Keratinocyte (primary cell): ENCODE data around the gene VIT. TPM values are rescaled to one million over a fixed set of nuclear protein-coding genes. Genes with fewer than 3 reads are reported as not detected.

Experiments used
- DNase-seq: peaks from one replicate; pipeline ENCODE4 v3.0.0-alpha.2; 2011; ENCODE audit warnings: low read depth, missing footprints, low spot score
- FAIRE-seq: peaks from 2 replicates; lab custom pipeline; 2011; peaks lifted over from hg19 to GRCh38; lab: Jason Lieb, UNC
- H2AFZ ChIP-seq: 2 replicates; pipeline ENCODE4 v1.6.0; 2012; ENCODE audit warnings: low read length, control low read depth, inconsistent platforms; ENCODE audit not compliant: control insufficient read depth
- H3K27ac ChIP-seq: 2 replicates; pipeline ENCODE4 v1.5.1; 2011; ENCODE audit warnings: low read length; ENCODE audit not compliant: control insufficient read depth, insufficient read depth
- H3K27me3 ChIP-seq: 3 replicates; pipeline ENCODE4 v1.6.0; 2011; ENCODE audit warnings: low read length; ENCODE audit not compliant: control insufficient read depth, insufficient read depth; ENCODE audit errors: extremely low read depth
- H3K36me3 ChIP-seq, 2 experiments: 2 replicates in 1 of 2; 3 replicates in 1 of 2; pipeline ENCODE4 v1.5.1; 2011; ENCODE audit warnings: low read length in 2 of 2, mild to moderate bottlenecking in 1 of 2; ENCODE audit not compliant: control insufficient read depth in 2 of 2, insufficient read depth in 2 of 2; ENCODE audit errors: extremely low read depth in 1 of 2
- H3K4me1 ChIP-seq: 3 replicates; pipeline ENCODE4 v1.5.1; 2011; ENCODE audit warnings: low read length; ENCODE audit not compliant: control insufficient read depth, insufficient read depth; ENCODE audit errors: extremely low read depth
- H3K4me2 ChIP-seq: 3 replicates; pipeline ENCODE4 v1.6.0; 2011; ENCODE audit warnings: low read depth, low read length; ENCODE audit not compliant: control insufficient read depth, insufficient read depth; ENCODE audit errors: extremely low read depth
- H3K4me3 ChIP-seq, 3 experiments: fragments of 200-600 bp in 1 of 3; sonication (generic) in 1 of 3; 2 replicates in 2 of 3; 3 replicates in 1 of 3; pipeline ENCODE4 v1.5.1; 2011 to 2016; ENCODE audit warnings: low read length in 3 of 3, mild to moderate bottlenecking in 3 of 3, control low read depth in 2 of 3, inconsistent platforms in 1 of 3, low read depth in 1 of 3, mixed read lengths in 1 of 3, mixed run types in 1 of 3, moderate library complexity in 1 of 3; ENCODE audit not compliant: control insufficient read depth in 2 of 3, insufficient read depth in 2 of 3; ENCODE audit errors: extremely low read depth in 1 of 3
- H3K79me2 ChIP-seq: 2 replicates; pipeline ENCODE4 v1.6.0; 2012; ENCODE audit warnings: low read length; ENCODE audit not compliant: control insufficient read depth, insufficient read depth
- H3K9ac ChIP-seq: 3 replicates; pipeline ENCODE4 v1.6.0; 2011; ENCODE audit warnings: low read length; ENCODE audit not compliant: control insufficient read depth, insufficient read depth; ENCODE audit errors: extremely low read depth
- H3K9me1 ChIP-seq: 3 replicates; pipeline ENCODE4 v1.6.0; 2011; ENCODE audit warnings: low read length; ENCODE audit not compliant: control insufficient read depth, insufficient read depth; ENCODE audit errors: extremely low read depth
- H3K9me3 ChIP-seq: 2 replicates; pipeline ENCODE4 v1.5.1; 2012; ENCODE audit warnings: low read depth, low read length; ENCODE audit not compliant: control insufficient read depth
- H4K20me1 ChIP-seq: 3 replicates; pipeline ENCODE4 v1.6.0; 2011; ENCODE audit warnings: low read length; ENCODE audit not compliant: control insufficient read depth, insufficient read depth; ENCODE audit errors: extremely low read depth
- EZH2 ChIP-seq: IDR thresholded peaks from one replicate; pipeline ENCODE4 v1.6.1; 2012; ENCODE audit warnings: inconsistent platforms, mild to moderate bottlenecking, low read length, moderate library complexity
- dilution Hi-C: fragments of 300-500 bp; cut with MboI; formaldehyde crosslinking; loops from one replicate; pipeline ENCODE4 v1.7.0; 2020; ENCODE audit warnings: low sequenced_read_pairs; ENCODE audit not compliant: extremely low pct_ligation_motif_present
- polyA minus RNA-seq, 3 experiments: library from RNA; depleted of rRNA, polyadenylated mRNA; stranded (reverse); fragments of >200 nt; gene quantifications; 1 replicate in 1 of 3; 2 replicates in 1 of 3; 3 replicates in 1 of 3; pipeline ENCODE4 v1.2.3, GENCODE V29; 2011
- polyA plus RNA-seq, 5 experiments: library from polyadenylated mRNA; depleted of rRNA in 3 of 5; stranded (reverse) in 3 of 5; stranded (forward) in 1 of 5; unstranded in 1 of 5; fragments of >200 nt; gene quantifications; 1 replicate in 1 of 5; 2 replicates in 3 of 5; 3 replicates in 1 of 5; pipeline versions ENCODE4 v1.2.1 to v1.2.3, GENCODE V29; 2011 to 2012; ENCODE audit warnings: missing spikeins in 2 of 5, low read depth in 1 of 5, low replicate concordance in 1 of 5
- TF ChIP-seq, protein P1 (sequence below), 3 experiments: IDR thresholded peaks in 1 of 3; conservative IDR thresholded peaks in 1 of 3; optimal IDR thresholded peaks in 1 of 3; 2 replicates in 2 of 3; 3 replicates in 1 of 3; pipeline versions ENCODE3 to v1.5.1; 2011; ENCODE audit warnings: low read length in 3 of 3, mild to moderate bottlenecking in 3 of 3, moderate library complexity in 2 of 3, control low read depth in 1 of 3, inconsistent platforms in 1 of 3; ENCODE audit not compliant: insufficient read depth in 2 of 3; ENCODE audit errors: extremely low read depth in 1 of 3

Gene VIT, protein sequence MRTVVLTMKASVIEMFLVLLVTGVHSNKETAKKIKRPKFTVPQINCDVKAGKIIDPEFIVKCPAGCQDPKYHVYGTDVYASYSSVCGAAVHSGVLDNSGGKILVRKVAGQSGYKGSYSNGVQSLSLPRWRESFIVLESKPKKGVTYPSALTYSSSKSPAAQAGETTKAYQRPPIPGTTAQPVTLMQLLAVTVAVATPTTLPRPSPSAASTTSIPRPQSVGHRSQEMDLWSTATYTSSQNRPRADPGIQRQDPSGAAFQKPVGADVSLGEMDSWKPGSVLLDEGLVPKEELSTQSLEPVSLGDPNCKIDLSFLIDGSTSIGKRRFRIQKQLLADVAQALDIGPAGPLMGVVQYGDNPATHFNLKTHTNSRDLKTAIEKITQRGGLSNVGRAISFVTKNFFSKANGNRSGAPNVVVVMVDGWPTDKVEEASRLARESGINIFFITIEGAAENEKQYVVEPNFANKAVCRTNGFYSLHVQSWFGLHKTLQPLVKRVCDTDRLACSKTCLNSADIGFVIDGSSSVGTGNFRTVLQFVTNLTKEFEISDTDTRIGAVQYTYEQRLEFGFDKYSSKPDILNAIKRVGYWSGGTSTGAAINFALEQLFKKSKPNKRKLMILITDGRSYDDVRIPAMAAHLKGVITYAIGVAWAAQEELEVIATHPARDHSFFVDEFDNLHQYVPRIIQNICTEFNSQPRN
- polyA plus RNA-seq = 0.33 to 0.79 TPM (median 0.75 TPM) in 3 replicates
- polyA plus RNA-seq (2011; ENCODE audit: low read depth) = not detected
- 0.23 and 0.25 TPM in 2 replicates for polyA plus RNA-seq (2011; cell fraction: cytosol; rRNA removed)
- polyA plus RNA-seq (2011; cell fraction: nucleus; rRNA removed) = 0.37 TPM in 2 replicates
- 0.26 TPM in 1 of 2 replicates, not detected in the other for polyA plus RNA-seq (2012; ENCODE audit: low replicate concordance)
- 0.36 to 0.96 TPM in 2 of 3 replicates, not detected in the other for polyA minus RNA-seq
- polyA minus RNA-seq (2011; cell fraction: cytosol; rRNA and poly(A)+ RNA removed) = not detected
- 0.21 TPM in 1 of 2 replicates, not detected in the other for polyA minus RNA-seq (2011; cell fraction: nucleus; rRNA and poly(A)+ RNA removed)

DNA sequence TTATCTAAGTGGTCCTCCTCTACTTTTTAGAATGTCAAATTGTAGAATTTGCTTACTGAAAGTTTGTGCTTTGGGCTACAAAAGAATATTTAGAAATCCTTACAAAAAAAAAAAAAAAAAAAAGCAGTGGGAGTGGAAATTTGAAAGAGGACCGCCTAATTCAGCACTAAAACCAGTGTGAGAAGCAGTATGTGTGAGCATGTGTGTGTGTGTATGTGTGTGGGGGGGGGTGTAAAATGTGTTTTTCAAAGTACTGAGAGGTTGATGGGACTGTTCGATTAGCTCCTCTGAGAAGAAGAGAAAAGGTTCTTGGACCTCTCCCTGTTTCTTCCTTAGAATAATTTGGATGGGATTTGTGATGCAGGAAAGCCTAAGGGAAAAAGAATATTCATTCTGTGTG lies at the start of gene VIT:
TSS of gene VIT (plus strand) at position 175 of the 400 bp plus-strand sequence. CDS start 19,664 bp downstream, outside the sequence.
- no peak for TF ChIP-seq EZH2
- H3K4me1 ChIP-seq = peaks cover 41% of the 10 kb centered on the region
- no peaks in the 10 kb centered on the region for H4K20me1 ChIP-seq
- no peaks in the 10 kb centered on the region for H3K9me1 ChIP-seq
- H3K4me2 ChIP-seq = peak within 1 kb of the TSS; percentile 92
- dilution Hi-C loops = no loop called here
- FAIRE-seq = peak; percentile 32
- H2AFZ ChIP-seq = peak within 1 kb of the TSS; percentile 91
- no peak for DNase-seq
- no peaks in the 10 kb centered on the region for H3K36me3 ChIP-seq
- peak within 1 kb of the TSS in 2 of 3 experiments; percentile 58 to 64 for H3K4me3 ChIP-seq
- no peaks in the 10 kb centered on the region for H3K9me3 ChIP-seq
- no peaks in the 10 kb centered on the region for H3K79me2 ChIP-seq
- H3K9ac ChIP-seq = peak within 1 kb of the TSS; percentile 59
- H3K27me3 ChIP-seq = no peaks in the 10 kb centered on the region
- peak within 1 kb of the TSS; percentile 66 for H3K27ac ChIP-seq

DNA sequence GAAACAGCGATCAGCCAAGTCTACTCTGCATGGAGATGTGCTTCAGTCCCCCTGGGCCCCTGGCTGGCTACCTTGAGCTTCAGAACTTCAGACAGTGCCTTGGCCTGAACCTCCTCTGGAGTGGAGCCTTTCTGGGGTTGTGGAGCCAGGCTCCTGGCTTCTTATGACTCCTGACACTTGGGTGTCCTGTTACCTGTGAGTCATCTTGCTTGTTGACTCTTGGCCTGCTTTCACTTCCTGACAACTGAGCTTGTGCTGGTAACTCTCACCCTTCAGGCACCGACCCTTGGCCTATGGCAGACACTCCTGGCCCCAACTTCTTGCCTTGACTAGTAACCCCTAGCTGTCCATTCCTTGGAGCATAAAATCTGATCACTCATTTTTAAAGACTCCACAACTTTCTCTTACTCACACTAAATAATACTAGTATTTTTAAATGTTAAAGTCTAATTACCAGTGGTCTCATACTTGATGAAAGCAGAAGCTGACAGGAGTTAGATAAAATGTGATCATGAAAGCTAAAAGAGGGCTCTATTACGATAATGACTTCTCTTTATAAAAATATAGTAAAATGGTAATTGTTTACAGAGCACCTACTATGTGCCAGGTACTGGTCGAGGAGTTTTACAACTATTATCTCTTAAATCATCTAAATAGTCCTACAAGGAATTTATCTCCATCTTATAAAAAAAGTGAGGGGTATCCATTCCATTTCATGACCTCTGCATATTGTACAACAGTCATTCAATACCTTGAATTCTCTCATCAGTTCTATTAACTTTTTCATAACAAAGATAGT lies 46.3 kb upstream of the VIT start:
- H2AFZ ChIP-seq = no peak overlapping the region
- no peaks in the 10 kb centered on the region for H4K20me1 ChIP-seq
- H3K9me3 ChIP-seq = no peaks in the 10 kb centered on the region
- no peak for TF ChIP-seq EZH2
- TF ChIP-seq, protein P1, sequence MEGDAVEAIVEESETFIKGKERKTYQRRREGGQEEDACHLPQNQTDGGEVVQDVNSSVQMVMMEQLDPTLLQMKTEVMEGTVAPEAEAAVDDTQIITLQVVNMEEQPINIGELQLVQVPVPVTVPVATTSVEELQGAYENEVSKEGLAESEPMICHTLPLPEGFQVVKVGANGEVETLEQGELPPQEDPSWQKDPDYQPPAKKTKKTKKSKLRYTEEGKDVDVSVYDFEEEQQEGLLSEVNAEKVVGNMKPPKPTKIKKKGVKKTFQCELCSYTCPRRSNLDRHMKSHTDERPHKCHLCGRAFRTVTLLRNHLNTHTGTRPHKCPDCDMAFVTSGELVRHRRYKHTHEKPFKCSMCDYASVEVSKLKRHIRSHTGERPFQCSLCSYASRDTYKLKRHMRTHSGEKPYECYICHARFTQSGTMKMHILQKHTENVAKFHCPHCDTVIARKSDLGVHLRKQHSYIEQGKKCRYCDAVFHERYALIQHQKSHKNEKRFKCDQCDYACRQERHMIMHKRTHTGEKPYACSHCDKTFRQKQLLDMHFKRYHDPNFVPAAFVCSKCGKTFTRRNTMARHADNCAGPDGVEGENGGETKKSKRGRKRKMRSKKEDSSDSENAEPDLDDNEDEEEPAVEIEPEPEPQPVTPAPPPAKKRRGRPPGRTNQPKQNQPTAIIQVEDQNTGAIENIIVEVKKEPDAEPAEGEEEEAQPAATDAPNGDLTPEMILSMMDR (optimal IDR thresholded peaks at IDR 0.05 in 1 of 3, IDR thresholded peaks at IDR 0.05 in 1 of 3, conservative IDR thresholded peaks at IDR 0.05 in 1 of 3; ENCODE audit: extremely low read depth in 1 of 3, insufficient read depth in 2 of 3, low read length in 3 of 3) = no peak
- no peaks in the 10 kb centered on the region for H3K79me2 ChIP-seq
- no peaks in the 10 kb centered on the region for H3K9me1 ChIP-seq
- dilution Hi-C loops = no loop called here
- no peak overlapping the region for H3K27ac ChIP-seq
- H3K9ac ChIP-seq = no peak overlapping the region
- H3K4me1 ChIP-seq = peaks cover 8% of the 10 kb centered on the region
- no peaks in the 10 kb centered on the region for H3K27me3 ChIP-seq
- no peaks in the 10 kb centered on the region for H3K36me3 ChIP-seq
- FAIRE-seq (peak; percentile 81), DNase-seq (no peak)
- H3K4me2 ChIP-seq = no peak overlapping the region
- no peak overlapping the region for H3K4me3 ChIP-seq
